GM12878 (cell line): Measurements from ENCODE around the gene IL12B. TPM values are rescaled to one million over a fixed set of nuclear protein-coding genes. Genes with fewer than 3 reads are reported as not detected.
"Not testable (repeated sequence)": the region's sequence is repeated elsewhere in the genome, so short reads cannot be mapped to it uniquely, and the experiment has no call there.

Experiments used
- ATAC-seq: fragments of 200-7000 bp; cut with Tn5 transposase; 3 replicates; pipeline ENCODE4 v1.9.1; 2020; ENCODE audit warnings: mild to moderate bottlenecking, moderate library complexity
- BruUV-seq: library from RNA; stranded (reverse); fragments of 400-500 nt; replicated peaks from 2 replicates; lab custom pipeline; 2021; lab: Mats Ljungman, UMichigan
- CTCF ChIA-PET: fragments of 300-600 bp; sonication (Branson Sonifier 250); formaldehyde crosslinking; extraction: SDS; loops from one replicate; lab custom pipeline; 2021; ENCODE audit warnings: inconsistent platforms; lab: Yijun Ruan, JAX
- POLR2A ChIA-PET: fragments of 350-600 bp; formaldehyde crosslinking; extraction: SDS; loops from one replicate; lab custom pipeline; 2021; ENCODE audit warnings: inconsistent platforms; lab: Charles Lee
- RAD21 ChIA-PET: fragments of 300-600 bp; sonication (Branson Sonifier 250); formaldehyde crosslinking; loops from one replicate; lab custom pipeline; 2023; ENCODE audit warnings: antibody characterized with exemption; ENCODE audit not compliant: unreplicated experiment; lab: Charles Lee
- SMC1A ChIA-PET: fragments of 300-600 bp; sonication (Branson Sonifier 250); formaldehyde crosslinking; loops from one replicate; lab custom pipeline; 2023; ENCODE audit not compliant: unreplicated experiment, uncharacterized antibody; lab: Charles Lee
- DNase-seq: peaks from one replicate; pipeline ENCODE4 v3.0.0-alpha.2; 2011; ENCODE audit warnings: low read depth, low spot score
- FAIRE-seq: peaks from 3 replicates; lab custom pipeline; 2011; peaks lifted over from hg19 to GRCh38; lab: Jason Lieb, UNC
- H2AFZ ChIP-seq: 2 replicates; pipeline ENCODE4 v1.6.0; 2011; ENCODE audit warnings: low read depth, low read length, control low read depth; ENCODE audit not compliant: control insufficient read depth
- H3K27ac ChIP-seq: 2 replicates; pipeline ENCODE4 v1.5.1; 2011; ENCODE audit warnings: control low read depth; ENCODE audit not compliant: control insufficient read depth, insufficient read depth
- H3K27me3 ChIP-seq, 2 experiments: replicated peaks in 1 of 2; 2 replicates each; pipeline versions ENCODE4 v1.6.0 to v1.6.1; 2011; ENCODE audit warnings: low read length in 1 of 2; ENCODE audit not compliant: control insufficient read depth in 2 of 2, insufficient read depth in 2 of 2
- H3K36me3 ChIP-seq, 2 experiments: 2 replicates each; pipeline ENCODE4 v1.5.1; 2011; ENCODE audit warnings: low read length in 1 of 2; ENCODE audit not compliant: control insufficient read depth in 2 of 2, insufficient read depth in 2 of 2
- H3K4me1 ChIP-seq: 2 replicates; pipeline ENCODE4 v1.6.1; 2011; ENCODE audit warnings: mild to moderate bottlenecking, low read length, moderate library complexity, mixed read lengths; ENCODE audit not compliant: control insufficient read depth, insufficient read depth
- H3K4me2 ChIP-seq: 2 replicates; pipeline ENCODE4 v1.6.0; 2011; ENCODE audit warnings: control low read depth; ENCODE audit not compliant: control insufficient read depth, insufficient read depth
- H3K4me3 ChIP-seq: fragments of 200-600 bp; sonication (generic); 2 replicates; pipeline ENCODE4 v1.5.1; 2016
- H3K79me2 ChIP-seq: 2 replicates; pipeline ENCODE4 v1.6.0; 2011; ENCODE audit warnings: low read length; ENCODE audit not compliant: control insufficient read depth, insufficient read depth
- H3K9ac ChIP-seq: 2 replicates; pipeline ENCODE4 v1.8.0; 2011; ENCODE audit warnings: low read length, control low read depth, mixed read lengths; ENCODE audit not compliant: control insufficient read depth, insufficient read depth
- H3K9me3 ChIP-seq: replicated peaks from 3 replicates; pipeline ENCODE4 v1.5.1; 2011; ENCODE audit warnings: mild to moderate bottlenecking, low read length; ENCODE audit not compliant: control insufficient read depth, insufficient read depth
- H4K20me1 ChIP-seq: 2 replicates; pipeline ENCODE4 v1.6.0; 2011; ENCODE audit not compliant: control insufficient read depth, insufficient read depth
- BACH1 ChIP-seq: fragments of 450-650 bp; IDR thresholded peaks from 2 replicates; pipeline ENCODE4 v1.6.1; 2017; ENCODE audit warnings: mild to moderate bottlenecking, borderline replicate concordance
- BCL11A ChIP-seq: IDR thresholded peaks from 2 replicates; pipeline ENCODE4 v1.6.1; 2011; ENCODE audit warnings: low read depth, low read length
- CBX3 ChIP-seq: fragments of 200-600 bp; sonication (generic); IDR thresholded peaks from 2 replicates; pipeline ENCODE4 v1.6.1; 2016; ENCODE audit warnings: low read depth, borderline replicate concordance
- CREM ChIP-seq: IDR thresholded peaks from 2 replicates; pipeline ENCODE4 v1.6.1; 2014; ENCODE audit warnings: antibody characterized with exemption, low read depth
- FOS ChIP-seq: IDR thresholded peaks from 3 replicates; pipeline ENCODE4 v1.6.1; 2011; ENCODE audit warnings: borderline replicate concordance; ENCODE audit not compliant: insufficient read length; ENCODE audit errors: extremely low read depth
- FOXM1 ChIP-seq: IDR thresholded peaks from 2 replicates; pipeline ENCODE4 v1.6.1; 2012; ENCODE audit warnings: low read depth, mild to moderate bottlenecking, inconsistent platforms, low read length, moderate library complexity
- GABPA ChIP-seq: IDR thresholded peaks from 2 replicates; pipeline ENCODE4 v1.6.1; 2014; ENCODE audit warnings: antibody characterized with exemption, low read depth, mild to moderate bottlenecking, inconsistent platforms
- MTA2 ChIP-seq: fragments of 450-650 bp; IDR thresholded peaks from 2 replicates; pipeline ENCODE4 v1.6.1; 2016; ENCODE audit warnings: low read depth, mild to moderate bottlenecking, moderate library complexity
- NFYB ChIP-seq: IDR thresholded peaks from 2 replicates; pipeline ENCODE4 v1.6.1; 2011; ENCODE audit warnings: low read depth, mild to moderate bottlenecking, low read length, improper control_type of control experiment, moderate library complexity; ENCODE audit not compliant: insufficient read depth
- NR2C1 ChIP-seq: fragments of 450-650 bp; IDR thresholded peaks from 2 replicates; pipeline ENCODE4 v1.6.1; 2017; ENCODE audit warnings: antibody characterized with exemption, mild to moderate bottlenecking, moderate library complexity
- RCOR1 ChIP-seq: conservative IDR thresholded peaks from 2 replicates; pipeline ENCODE4 v1.6.1; 2012; ENCODE audit warnings: low read depth, low read length, improper control_type of control experiment
- SP1 ChIP-seq: IDR thresholded peaks from one replicate; pipeline ENCODE4 v1.6.1; 2011; ENCODE audit warnings: low read depth, low read length
- SRF ChIP-seq, 2 experiments: IDR thresholded peaks; 2 replicates each; pipeline ENCODE4 v1.6.1; 2011; ENCODE audit warnings: low read depth in 2 of 2, low read length in 2 of 2, mild to moderate bottlenecking in 1 of 2, moderate library complexity in 1 of 2
- WGBS: methylation state at CpG from one replicate; pipeline ENCODE4 v1.1.6; 2016; ENCODE audit warnings: low lambda C conversion rate; ENCODE audit not compliant: insufficient replicate concordance, insufficient coverage; ENCODE audit errors: missing lambda C conversion rate; 5-methylcytosine and 5-hydroxymethylcytosine counted together
- in situ Hi-C: fragments of 300-500 bp; cut with MboI; formaldehyde crosslinking; loops from 9 replicates; pipeline ENCODE4 v1.14.3; 2018; ENCODE audit warnings: mixed read lengths
- intact Hi-C: fragments of 100-400 bp; cut with micrococcal nuclease; formaldehyde crosslinking; loops from one replicate; pipeline ENCODE4 v1.14.2; 2022; ENCODE audit not compliant: unreplicated experiment
- polyA plus RNA-seq, 11 experiments: library from polyadenylated mRNA; depleted of rRNA in 4 of 11; unstranded in 6 of 11; stranded (reverse) in 5 of 11; fragments of >200 nt; fragmentation: Nextera tagmentation in 4 of 11; fragmentation: Illumina TruSeq in 1 of 11; extraction: Ambion mirVana in 4 of 11; extraction: Trizol in 1 of 11; gene quantifications; 1 replicate in 1 of 11; 2 replicates in 10 of 11; pipeline versions ENCODE4 v1.2.1 to v1.2.3, GENCODE V29; 2011 to 2016; ENCODE audit warnings: inconsistent platforms in 2 of 11, missing spikeins in 2 of 11, low read depth in 1 of 11
- total RNA-seq, 4 experiments: library from RNA; depleted of rRNA in 3 of 4; stranded (reverse); fragments of >200 nt in 3 of 4; fragmentation: Illumina TruSeq in 1 of 4; extraction: Trizol in 1 of 4; gene quantifications; 2 replicates each; pipeline versions ENCODE4 v1.2.1 to v1.2.3, GENCODE V29; 2013 to 2021
- TF ChIP-seq, protein P1 (sequence below), 3 experiments: IDR thresholded peaks in 2 of 3; conservative IDR thresholded peaks in 1 of 3; 2 replicates each; pipeline ENCODE4 v1.5.1; 2011; ENCODE audit warnings: low read depth in 3 of 3, low read length in 3 of 3, mild to moderate bottlenecking in 3 of 3, control low read depth in 2 of 3, moderate library complexity in 2 of 3, inconsistent platforms in 1 of 3, mixed read lengths in 1 of 3; ENCODE audit not compliant: control insufficient read depth in 2 of 3, insufficient read depth in 1 of 3; ENCODE audit errors: extremely low read depth in 1 of 3

IL12B gene
- total and polyA plus RNA-seq, 10 of the 15 experiments (the other 5 are each of a cell fraction or from before 2014, with no cell fraction given) = 0.15 to 0.72 (median 0.45) TPM

- no peak overlapping the region for H2AFZ ChIP-seq
- no peaks in the 10 kb centered on the region for H3K36me3 ChIP-seq
- ChIA-PET POLR2A (no interaction called here), RAD21 (no interaction called here), CTCF (interaction anchor here (0.9 to 1.3 kb wide), 2 partner anchors 12 to 15 kb away, joined by 4 to 6 read pairs; no protein-coding TSS in a partner anchor), SMC1A (interaction anchor here (0.9 to 1.0 kb wide), 2 partner anchors 13 to 16 kb away, joined by 3 to 5 read pairs; no protein-coding TSS in a partner anchor)
- H3K27ac ChIP-seq = no peak overlapping the region
- H3K4me3 ChIP-seq = no peak overlapping the region
- no peaks in the 10 kb centered on the region for H3K4me1 ChIP-seq
- H4K20me1 ChIP-seq = no peaks in the 10 kb centered on the region
- no peaks in the 10 kb centered on the region for H3K27me3 ChIP-seq
- H3K4me2 ChIP-seq = no peak overlapping the region
- intact Hi-C loops = no loop called here
- BruUV-seq = no TSS peak
- in situ Hi-C loops = no loop called here
- DNase-seq = no peak
- ATAC-seq = no peak
- H3K79me2 ChIP-seq = no peaks in the 10 kb centered on the region
- TF ChIP-seq RCOR1 (no peak), CREM (no peak), FOS (no peak), SP1 (no peak), BCL11A (no peak), BACH1 (no peak), NFYB (no peak), GABPA (no peak), SRF (IDR thresholded peaks at IDR 0.05; ENCODE audit: low read depth in 2 of 2, low read length in 2 of 2) (no peak), CBX3 (no peak), FOXM1 (no peak), MTA2 (no peak), NR2C1 (no peak)
- TF ChIP-seq, protein P1, sequence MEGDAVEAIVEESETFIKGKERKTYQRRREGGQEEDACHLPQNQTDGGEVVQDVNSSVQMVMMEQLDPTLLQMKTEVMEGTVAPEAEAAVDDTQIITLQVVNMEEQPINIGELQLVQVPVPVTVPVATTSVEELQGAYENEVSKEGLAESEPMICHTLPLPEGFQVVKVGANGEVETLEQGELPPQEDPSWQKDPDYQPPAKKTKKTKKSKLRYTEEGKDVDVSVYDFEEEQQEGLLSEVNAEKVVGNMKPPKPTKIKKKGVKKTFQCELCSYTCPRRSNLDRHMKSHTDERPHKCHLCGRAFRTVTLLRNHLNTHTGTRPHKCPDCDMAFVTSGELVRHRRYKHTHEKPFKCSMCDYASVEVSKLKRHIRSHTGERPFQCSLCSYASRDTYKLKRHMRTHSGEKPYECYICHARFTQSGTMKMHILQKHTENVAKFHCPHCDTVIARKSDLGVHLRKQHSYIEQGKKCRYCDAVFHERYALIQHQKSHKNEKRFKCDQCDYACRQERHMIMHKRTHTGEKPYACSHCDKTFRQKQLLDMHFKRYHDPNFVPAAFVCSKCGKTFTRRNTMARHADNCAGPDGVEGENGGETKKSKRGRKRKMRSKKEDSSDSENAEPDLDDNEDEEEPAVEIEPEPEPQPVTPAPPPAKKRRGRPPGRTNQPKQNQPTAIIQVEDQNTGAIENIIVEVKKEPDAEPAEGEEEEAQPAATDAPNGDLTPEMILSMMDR (IDR thresholded peaks at IDR 0.05 in 2 of 3, conservative IDR thresholded peaks at IDR 0.05 in 1 of 3; ENCODE audit: control insufficient read depth in 2 of 3, extremely low read depth in 1 of 3, insufficient read depth in 1 of 3, low read depth in 3 of 3, low read length in 3 of 3) = no peak
- H3K9me3 ChIP-seq = peaks cover 21% of the 10 kb centered on the region
- 23% methylated on average over 3 of the region's 3 CpGs for WGBS
- no peak for FAIRE-seq
- no peak overlapping the region for H3K9ac ChIP-seq
Measured at GRCh38 chr5:159301466-159301865, 28.8 kb downstream of the IL12B start.

GRCh38 chr5:159297300-159297699, 33.0 kb downstream of the IL12B start:
- H3K4me1 ChIP-seq, H3K4me2 ChIP-seq, H3K4me3 ChIP-seq, H3K27me3 ChIP-seq, H3K36me3 ChIP-seq, RAD21 ChIA-PET, H4K20me1 ChIP-seq, H3K9ac ChIP-seq, intact Hi-C loops, H3K79me2 ChIP-seq, in situ Hi-C loops, DNase-seq, BruUV-seq, SMC1A ChIA-PET, FAIRE-seq, H2AFZ ChIP-seq, ATAC-seq, H3K27ac ChIP-seq: not testable (repeated sequence)
- 78% methylated on average over 3 of the region's 5 CpGs for WGBS
- peaks cover 17% of the 10 kb centered on the region for H3K9me3 ChIP-seq
- ChIA-PET POLR2A (interaction anchor here (0.7 kb wide), 1 partner anchor 1077 kb away, joined by 3 read pairs; no protein-coding TSS in a partner anchor), CTCF (interaction anchor here (2.1 kb wide), 1 partner anchor 10 kb away, joined by 5 read pairs; no protein-coding TSS in a partner anchor)
